ENCODE data around the gene UBE2D1. TPM values are rescaled to one million over a fixed set of nuclear protein-coding genes. Genes with fewer than 3 reads are reported as not detected.

The UBE2D1 gene
- total and polyA plus RNA-seq, 9 of the 15 experiments (the other 6 are each of a cell fraction or from before 2014, with no cell fraction given) = 4.1 to 24.4 (median 12.3) TPM

DNA sequence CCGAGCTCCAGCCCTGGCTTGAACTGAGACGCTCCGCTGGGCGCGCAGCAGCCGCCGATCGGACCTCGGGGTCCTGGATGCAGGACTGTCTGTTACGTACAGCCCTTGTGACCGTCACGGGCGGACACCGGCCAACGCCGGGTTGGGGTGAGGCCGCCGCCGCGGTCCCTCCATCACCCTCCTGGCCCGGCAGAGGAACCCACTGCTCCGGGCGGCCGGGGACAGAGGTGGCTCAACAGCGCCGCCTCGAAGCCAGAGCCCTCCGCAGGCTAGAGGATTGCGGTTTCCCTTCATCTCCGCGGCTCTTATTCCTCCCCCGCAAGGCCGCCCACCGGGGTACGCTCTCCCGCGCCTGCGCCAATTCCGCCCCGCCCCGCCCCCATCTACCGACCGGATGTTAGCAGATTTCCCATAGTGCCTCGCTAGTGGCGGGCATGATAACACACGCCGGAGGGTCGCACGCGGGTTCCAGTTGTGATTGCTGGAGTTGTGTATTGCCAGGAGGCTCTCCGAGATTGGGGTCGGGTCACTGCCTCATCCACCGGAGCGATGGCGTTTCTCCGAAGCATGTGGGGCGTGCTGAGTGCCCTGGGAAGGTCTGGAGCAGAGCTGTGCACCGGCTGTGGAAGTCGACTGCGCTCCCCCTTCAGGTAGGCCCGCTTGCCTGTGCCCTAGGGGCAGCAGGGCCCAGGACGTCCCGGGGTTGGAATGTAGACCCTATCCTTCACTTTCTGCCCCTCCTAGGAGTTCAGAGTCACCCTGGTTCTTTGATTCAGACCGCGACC is 50.4 kb downstream of the UBE2D1 start, which contains the start of gene TFAM (continued):
- TF ChIP-seq C11orf30 (IDR thresholded peaks at IDR 0.05; ENCODE audit: low read depth) = peak; percentile 79
- TF ChIP-seq BHLHE40 (IDR thresholded peaks at IDR 0.05; ENCODE audit: low read length) = peak; percentile 28; the same call in 1 of the 2 replicates
- 0 out of 2 replicates have a peak, but pooled peaks have one; percentile 26 for TF ChIP-seq ZNF707 (CRISPR knock-in tag; conservative IDR thresholded peaks at IDR 0.05)
- TF ChIP-seq EP400 (IDR thresholded peaks at IDR 0.05) = peak; percentile 97
- peak; percentile 98 for TF ChIP-seq ETV1 (tag; conservative IDR thresholded peaks at IDR 0.05; ENCODE audit: low read depth)
- TF ChIP-seq JUND (IDR thresholded peaks at IDR 0.05; ENCODE audit: borderline replicate concordance, low read depth, low read length) = 0 out of 2 replicates have a peak, but pooled peaks have one; percentile 49
- peak; percentile 38; the same call in 1 of the 3 replicates for TF ChIP-seq JUND (tag; IDR thresholded peaks at IDR 0.05; ENCODE audit: borderline replicate concordance, low read depth, low read length)
- no peak for TF ChIP-seq DIDO1 (tag; IDR thresholded peaks at IDR 0.05; ENCODE audit: low read depth)
- no peak for TF ChIP-seq IFI16 (CRISPR knock-in tag; IDR thresholded peaks at IDR 0.05)
- TF ChIP-seq ZNF695 (CRISPR knock-in tag; IDR thresholded peaks at IDR 0.05) = no peak
- TF ChIP-seq, protein P1, sequence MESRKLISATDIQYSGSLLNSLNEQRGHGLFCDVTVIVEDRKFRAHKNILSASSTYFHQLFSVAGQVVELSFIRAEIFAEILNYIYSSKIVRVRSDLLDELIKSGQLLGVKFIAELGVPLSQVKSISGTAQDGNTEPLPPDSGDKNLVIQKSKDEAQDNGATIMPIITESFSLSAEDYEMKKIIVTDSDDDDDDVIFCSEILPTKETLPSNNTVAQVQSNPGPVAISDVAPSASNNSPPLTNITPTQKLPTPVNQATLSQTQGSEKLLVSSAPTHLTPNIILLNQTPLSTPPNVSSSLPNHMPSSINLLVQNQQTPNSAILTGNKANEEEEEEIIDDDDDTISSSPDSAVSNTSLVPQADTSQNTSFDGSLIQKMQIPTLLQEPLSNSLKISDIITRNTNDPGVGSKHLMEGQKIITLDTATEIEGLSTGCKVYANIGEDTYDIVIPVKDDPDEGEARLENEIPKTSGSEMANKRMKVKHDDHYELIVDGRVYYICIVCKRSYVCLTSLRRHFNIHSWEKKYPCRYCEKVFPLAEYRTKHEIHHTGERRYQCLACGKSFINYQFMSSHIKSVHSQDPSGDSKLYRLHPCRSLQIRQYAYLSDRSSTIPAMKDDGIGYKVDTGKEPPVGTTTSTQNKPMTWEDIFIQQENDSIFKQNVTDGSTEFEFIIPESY (CRISPR knock-in tag; IDR thresholded peaks at IDR 0.05) = no peak; the same call in 1 of the 2 replicates
- TF ChIP-seq NFXL1 (CRISPR knock-in tag; IDR thresholded peaks at IDR 0.05) = no peak
- TF ChIP-seq ZNF764 (CRISPR knock-in tag; IDR thresholded peaks at IDR 0.05; ENCODE audit: low read depth) = peak; percentile 43; the same call in 1 of the 2 replicates
- peak; percentile 39; the same call in 1 of the 2 replicates for TF ChIP-seq DMBX1 (CRISPR knock-in tag; IDR thresholded peaks at IDR 0.05; ENCODE audit: borderline replicate concordance)
- TF ChIP-seq, protein P2, sequence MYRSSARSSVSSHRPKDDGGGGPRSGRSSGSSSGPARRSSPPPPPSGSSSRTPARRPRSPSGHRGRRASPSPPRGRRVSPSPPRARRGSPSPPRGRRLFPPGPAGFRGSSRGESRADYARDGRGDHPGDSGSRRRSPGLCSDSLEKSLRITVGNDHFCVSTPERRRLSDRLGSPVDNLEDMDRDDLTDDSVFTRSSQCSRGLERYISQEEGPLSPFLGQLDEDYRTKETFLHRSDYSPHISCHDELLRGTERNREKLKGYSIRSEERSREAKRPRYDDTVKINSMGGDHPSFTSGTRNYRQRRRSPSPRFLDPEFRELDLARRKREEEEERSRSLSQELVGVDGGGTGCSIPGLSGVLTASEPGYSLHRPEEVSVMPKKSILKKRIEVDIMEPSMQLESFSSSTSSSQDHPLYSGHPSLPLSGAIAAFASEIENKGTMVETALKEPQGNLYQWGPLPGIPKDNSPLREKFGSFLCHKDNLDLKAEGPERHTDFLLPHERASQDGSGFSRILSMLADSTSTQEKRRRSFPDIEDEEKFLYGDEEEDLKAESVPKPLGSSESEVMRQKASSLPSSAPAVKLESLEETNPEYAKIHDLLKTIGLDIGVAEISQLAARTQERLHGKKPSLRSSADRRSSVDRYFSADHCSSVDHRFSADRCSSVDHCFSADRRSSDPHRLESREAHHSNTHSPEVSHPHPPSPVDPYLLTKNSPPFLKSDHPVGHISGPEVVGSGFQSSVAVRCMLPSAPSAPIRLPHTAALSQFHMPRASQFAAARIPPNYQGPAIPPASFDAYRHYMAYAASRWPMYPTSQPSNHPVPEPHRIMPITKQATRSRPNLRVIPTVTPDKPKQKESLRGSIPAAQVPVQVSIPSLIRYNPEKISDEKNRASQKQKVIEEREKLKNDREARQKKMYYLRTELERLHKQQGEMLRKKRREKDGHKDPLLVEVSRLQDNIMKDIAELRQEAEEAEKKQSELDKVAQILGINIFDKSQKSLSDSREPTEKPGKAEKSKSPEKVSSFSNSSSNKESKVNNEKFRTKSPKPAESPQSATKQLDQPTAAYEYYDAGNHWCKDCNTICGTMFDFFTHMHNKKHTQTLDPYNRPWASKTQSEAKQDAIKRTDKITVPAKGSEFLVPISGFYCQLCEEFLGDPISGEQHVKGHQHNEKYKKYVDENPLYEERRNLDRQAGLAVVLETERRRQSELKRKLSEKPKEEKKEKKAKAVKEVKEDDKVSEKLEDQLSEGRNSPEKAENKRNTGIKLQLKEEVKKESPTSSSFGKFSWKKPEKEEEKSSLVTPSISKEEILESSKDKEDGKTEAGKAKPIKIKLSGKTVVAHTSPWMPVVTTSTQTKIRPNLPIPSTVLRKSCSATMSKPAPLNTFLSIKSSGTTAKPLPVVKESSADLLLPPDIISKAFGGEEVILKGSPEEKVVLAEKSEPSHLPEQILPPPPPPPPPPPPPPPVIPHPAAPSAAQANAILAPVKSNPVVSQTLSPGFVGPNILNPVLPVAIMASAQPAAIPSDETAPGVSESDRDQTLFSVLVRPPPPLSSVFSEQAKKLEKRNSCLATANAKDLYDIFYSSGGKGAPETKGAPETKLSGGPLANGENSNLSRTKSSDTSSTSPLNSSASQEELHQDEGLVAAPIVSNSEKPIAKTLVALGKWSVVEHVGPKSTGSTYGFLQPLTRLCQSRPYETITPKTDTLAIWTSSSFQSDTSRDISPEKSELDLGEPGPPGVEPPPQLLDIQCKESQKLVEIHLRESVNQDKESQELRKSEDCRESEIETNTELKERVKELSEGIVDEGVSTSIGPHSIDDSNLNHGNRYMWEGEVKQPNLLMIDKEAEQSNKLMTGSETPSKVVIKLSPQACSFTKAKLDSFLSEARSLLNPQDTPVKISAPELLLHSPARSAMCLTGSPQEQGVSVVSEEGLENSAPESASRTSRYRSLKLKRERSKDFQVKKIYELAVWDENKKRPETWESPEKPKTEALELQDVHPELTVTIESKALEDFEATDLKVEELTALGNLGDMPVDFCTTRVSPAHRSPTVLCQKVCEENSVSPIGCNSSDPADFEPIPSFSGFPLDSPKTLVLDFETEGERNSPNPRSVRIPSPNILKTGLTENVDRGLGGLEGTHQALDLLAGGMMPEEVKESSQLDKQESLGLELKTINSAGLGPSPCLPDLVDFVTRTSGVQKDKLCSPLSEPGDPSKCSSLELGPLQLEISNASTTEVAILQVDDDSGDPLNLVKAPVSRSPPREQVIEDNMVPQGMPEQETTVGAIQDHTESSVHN (IDR thresholded peaks at IDR 0.05; ENCODE audit: borderline replicate concordance in 1 of 2, low read depth in 1 of 2) = 0 out of 4 replicates have a peak, but pooled peaks of 1 of the 2 experiments have one; percentile 33
- peak; percentile 65 for TF ChIP-seq ATF7 (IDR thresholded peaks at IDR 0.05)

Measured in K562 (cell line).